HG02884 (cell line): Measurements from ENCODE around the gene ARHGAP45.

Source experiments
- ATAC-seq: cut with Tn5 transposase; IDR thresholded peaks from one replicate; pipeline ENCODE4 v1.9.1; 2021; ENCODE audit warnings: mild to moderate bottlenecking, moderate library complexity; ENCODE audit not compliant: unreplicated experiment

The ARHGAP45 gene

DNA sequence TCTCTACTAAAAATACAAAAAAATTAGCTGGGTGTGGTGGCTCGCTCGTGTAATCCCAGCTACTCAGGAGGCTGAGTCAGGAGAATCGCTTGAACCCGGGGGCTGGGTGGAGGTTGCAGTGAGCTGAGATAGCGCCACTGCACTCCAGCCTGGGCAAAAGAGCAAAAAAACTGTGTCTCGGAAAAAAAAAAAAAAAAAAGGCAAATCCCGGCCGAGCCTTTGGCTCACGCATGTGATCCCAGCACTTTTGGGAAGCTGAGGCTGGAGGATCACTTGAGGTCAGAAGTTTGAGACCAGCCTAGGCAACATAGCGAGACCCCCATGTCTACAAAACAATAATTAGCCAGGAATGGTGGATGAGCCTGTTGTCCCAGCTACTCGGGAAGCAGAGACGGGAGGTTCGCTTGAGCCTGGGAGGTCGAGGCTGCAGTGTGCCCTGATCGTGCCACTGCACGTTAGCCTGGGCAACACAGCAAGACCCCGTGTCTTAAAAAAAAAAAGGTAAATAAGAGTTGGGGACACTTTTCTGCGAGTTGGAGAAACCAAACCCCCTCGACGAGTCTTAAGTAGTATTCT, 36.3 kb downstream of the ARHGAP45 start:
- ATAC-seq = no peak

GRCh38 chr19:1103708-1104310, 36.8 kb downstream of the ARHGAP45 start, which contains the start of gene GPX4:
Gene GPX4 (plus strand): TSS chr19:1103994. CDS start chr19:1104044, 50 bp downstream.
- peak; percentile 69 for ATAC-seq

GRCh38 chr19:1104311-1105007, 37.5 kb downstream of the ARHGAP45 start:
- peak; percentile 16 for ATAC-seq

GRCh38 chr19:1105008-1105872, 38.3 kb downstream of the ARHGAP45 start:
- ATAC-seq = no peak

GRCh38 chr19:1105873-1106840, 39.2 kb downstream of the ARHGAP45 start:
- ATAC-seq = no peak

DNA sequence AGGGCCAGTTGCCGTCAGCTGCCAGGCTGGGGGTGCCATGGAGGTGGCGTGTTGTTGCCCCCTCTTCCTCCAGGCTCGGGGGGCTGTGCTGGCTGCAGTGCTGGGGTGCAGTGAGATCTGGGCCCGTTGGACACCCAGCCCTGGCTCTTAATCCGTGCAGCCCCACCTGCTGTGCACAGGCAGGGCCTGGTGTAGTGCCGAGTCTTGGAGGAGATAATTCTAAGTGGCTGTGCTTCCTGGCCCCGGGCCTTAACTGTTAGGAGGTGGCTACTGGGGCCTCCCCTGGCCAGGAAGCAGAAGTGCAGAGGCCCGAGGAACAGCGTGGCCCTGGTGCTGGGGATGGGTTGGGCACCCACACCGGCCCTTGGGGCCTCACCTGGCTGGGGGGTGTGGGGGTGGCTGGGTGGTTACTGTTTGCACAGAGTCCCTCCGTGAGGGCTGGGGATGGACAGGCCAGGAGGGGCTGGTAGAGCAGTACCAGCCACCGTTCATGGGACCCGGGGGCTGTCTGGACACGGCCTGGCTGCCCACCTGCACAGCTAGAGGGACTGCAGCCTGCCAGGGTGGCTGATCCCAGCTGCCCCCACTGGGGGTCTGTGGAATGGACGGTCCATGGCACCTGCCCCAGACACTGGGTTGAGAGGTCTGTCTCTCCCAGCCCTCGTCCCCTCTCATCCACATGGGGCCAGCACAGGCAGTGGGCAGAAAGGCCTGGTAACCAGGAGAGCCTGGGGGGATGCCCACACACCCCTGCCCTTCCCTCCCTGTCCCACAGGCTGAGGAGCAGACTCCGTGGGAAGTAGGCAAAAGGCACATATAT, 40.1 kb downstream of the ARHGAP45 start:
- no peak for ATAC-seq

DNA sequence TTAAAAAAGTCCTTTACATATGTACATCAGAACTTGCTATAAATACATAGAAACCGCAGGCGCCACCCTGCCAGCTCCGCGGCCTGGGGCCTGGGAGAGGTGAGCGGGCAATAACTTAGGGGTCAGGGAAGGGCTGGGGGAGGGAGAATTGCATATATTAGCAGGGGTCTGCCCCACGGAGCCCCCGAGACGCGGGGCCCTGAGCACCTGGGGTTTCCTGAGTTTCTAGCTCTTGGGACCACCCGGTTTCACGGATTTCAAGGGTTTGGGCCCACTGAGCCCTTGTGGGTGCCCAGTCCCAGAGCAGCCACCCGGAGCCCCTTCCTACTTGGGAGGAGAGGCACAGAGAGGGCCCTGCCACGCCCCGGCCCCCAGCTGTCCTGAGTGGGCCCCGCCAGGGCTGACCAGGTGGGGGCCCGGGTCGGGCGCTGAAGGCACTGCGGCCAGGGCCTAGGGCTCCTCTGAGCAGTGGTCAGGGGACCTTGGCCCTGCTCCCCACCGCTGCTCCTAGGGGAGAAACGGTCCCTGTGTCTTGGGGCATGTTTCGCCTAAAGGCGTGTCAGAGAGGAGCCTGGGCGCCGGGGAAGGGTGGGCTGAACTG, 40.8 kb downstream of the ARHGAP45 start:
- no peak for ATAC-seq

GRCh38 chr19:1108291-1109031, 41.5 kb downstream of the ARHGAP45 start:
- no peak for ATAC-seq

- no peak for ATAC-seq
These were observed 42.1 kb downstream of the ARHGAP45 start for GRCh38 chr19:1109032-1109551.

GRCh38 chr19:1109697-1110671, 43.0 kb downstream of the ARHGAP45 start:
- no peak for ATAC-seq

DNA sequence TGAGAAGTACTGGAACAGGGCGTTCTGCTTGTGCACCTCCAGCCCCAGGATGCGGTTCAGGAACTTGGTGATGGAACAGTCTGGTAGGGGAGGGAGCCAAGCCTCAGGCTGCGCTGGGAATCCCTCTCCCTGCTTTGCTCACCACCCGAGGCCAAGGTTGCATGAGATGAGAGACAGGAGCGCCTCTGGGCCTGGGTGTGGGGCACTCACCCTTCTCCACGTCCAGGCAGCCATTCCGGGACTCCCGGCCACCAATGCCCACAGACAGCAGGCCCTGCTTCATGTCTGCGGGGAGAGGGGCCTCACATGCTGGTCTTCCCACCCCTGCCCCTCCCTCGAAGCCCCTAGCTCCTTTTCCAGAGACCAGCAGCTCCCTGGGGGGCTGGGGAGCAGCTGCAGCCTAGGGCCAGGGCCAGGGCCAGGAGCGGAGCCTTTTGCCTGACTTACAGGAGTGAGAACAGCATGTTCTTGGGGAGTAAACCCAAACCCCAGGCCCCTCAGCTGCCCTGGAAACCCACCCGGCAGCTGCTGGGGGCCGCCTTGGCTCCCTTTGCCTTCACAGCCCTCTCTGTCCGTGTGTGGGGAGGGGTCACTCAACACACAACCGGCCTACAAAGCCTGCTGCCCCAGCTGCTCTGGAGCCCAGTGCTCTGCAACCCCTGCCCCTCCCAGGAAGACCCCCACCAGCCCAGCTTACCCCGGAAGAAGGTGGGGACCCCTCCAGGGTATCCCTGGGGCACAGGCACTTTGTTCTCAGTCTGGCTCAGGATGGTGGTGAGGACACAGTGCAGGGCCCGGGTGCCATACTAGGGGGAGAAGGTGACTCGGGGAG, 44.1 kb downstream of the ARHGAP45 start:
- no peak for ATAC-seq

- ATAC-seq = no peak
These were observed 44.8 kb downstream of the ARHGAP45 start for GRCh38 chr19:1111641-1112267.

DNA sequence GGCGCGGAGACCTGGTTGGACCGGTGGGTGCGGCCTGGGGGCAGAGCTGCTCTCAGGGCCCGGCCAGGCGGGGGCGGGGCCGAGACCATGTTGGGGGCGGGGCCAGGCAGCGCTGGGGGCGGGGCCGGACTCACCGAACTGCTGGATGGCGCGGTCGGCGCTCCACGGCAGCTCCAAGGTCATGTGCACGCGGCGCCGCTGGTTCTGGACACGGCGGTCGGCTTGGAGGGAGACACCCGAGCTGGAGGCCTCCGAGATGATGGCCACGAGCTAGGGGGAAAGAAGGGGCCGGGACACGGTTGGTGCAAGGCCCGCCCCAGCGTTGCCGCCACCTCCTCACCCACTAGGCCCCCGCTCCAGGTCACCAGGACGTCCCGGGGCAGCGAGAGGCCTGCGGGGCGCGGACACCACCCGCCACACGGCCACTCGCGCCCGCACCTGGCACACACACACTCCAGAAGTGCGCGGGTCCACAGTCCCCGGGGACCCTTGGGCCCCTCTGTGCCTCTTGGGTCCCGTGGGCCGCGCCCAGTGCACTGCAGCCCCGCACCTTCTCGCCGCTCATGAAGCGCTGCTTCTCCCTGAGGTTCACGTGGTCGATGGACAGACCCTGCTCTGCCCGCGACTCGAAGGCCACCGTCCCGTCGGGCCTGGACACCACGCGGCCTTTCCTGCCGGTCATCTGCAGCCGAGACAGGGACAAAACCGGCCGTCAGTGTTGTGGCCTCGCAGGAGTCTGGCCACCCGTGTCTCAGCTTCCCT, 45.5 kb downstream of the ARHGAP45 start:
- no peak for ATAC-seq

DNA sequence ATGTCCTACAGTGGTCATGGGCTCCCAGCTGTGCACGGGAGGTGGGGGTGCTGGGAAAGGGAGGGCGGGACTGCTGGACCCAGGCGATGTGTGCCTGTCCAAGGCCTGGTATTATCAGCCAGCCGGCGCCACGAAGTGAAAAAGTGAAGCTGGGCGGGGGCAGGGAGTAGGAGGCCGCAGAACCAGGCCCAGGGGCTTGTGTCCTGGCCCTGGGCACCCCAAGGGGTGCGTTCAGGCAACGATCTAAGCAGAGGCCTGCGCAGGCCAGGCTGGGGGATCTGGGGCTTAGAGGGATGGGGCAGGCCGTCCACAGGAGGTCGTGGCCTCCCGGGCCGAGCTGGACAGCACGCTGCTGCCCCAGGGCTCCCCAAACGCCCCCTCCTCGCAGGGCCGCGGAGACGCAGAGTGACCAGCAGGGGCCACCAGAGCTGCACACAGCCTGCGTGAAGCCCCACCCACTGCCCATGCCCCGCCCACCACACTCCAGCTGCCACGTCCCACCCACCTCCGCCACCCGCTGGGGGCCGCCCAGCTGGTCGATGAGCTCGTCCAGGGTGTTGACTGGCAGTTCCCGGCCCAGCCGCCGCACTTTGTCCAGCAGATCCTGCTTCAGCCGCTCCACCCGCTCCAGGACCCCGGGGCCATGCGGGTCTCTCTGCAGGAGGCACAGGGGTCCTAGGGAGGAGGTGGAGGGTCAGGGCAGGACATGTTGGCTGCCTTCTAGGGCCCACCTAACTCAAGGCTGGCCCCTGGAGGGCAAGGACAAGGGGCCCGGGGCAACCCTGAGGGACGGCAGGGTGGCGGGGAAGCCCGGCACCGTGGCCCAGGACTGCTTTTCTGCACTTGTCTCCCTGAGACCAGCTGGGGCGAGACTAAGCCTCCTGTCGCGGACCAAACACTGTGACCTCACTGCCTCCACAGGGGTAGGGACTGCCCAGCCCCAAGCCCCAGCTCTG, 46.3 kb downstream of the ARHGAP45 start:
- no peak for ATAC-seq
